ENCODE data around the gene ADAMTS19.
"Not testable (repeated sequence)": the region's sequence is repeated elsewhere in the genome, so short reads cannot be mapped to it uniquely, and the experiment has no call there.

The ADAMTS19 gene

DNA sequence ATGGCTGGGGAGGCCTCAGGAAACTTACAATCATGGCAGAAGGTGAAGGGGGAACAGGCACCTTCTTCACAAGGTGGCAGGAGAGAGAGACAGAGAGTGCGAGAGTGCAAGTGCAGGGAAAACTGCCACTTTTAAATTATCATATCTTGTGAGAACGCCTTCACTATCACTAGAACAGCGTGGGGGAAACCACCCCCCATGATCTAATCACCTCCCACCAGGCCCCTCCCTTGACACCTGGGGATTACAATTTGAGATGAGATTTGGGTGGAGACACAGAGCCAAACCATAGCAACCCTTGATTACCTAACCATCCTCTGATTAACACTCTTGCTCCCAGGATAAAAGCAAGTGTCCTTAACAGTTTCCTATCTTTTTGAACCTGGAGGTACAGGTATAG is 21.1 kb downstream of the ADAMTS19 start:
- no peak for DNase-seq

- no peak for DNase-seq
Observed at GRCh38 chr5:129496421-129496820, 36.3 kb downstream of the ADAMTS19 start.

- no peak for DNase-seq
Observed at GRCh38 chr5:129496864-129497595, 36.9 kb downstream of the ADAMTS19 start.

DNA sequence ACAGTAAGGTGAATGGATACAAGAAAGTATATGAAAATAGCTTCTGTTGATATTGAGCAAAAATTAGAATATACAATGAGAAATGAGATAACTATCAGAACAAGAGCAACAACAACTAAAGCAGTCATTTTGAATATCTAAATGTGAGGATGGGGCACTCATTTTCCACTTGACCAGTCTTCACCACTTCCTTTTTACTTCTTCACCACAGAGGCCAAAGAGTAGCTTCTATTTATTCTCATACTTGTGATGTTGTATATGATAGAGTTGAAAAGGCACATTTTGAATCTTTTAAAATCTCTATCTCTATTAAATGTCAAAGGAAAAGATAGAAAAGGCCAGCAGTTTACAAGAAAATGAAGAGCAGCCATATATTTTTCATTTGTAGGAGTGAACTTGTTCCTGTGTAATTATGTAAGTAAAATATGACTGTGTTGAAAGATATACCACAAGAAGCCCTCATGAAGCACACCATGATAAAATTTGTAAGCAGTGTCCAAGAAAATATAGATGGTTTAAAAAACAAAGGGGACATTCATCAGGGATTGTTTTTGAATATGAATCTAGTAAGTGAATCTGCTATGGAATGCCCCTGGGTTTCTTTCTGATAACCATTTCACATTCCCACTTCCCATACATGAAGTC is 39.2 kb downstream of the ADAMTS19 start:
- DNase-seq: no peak

DNA sequence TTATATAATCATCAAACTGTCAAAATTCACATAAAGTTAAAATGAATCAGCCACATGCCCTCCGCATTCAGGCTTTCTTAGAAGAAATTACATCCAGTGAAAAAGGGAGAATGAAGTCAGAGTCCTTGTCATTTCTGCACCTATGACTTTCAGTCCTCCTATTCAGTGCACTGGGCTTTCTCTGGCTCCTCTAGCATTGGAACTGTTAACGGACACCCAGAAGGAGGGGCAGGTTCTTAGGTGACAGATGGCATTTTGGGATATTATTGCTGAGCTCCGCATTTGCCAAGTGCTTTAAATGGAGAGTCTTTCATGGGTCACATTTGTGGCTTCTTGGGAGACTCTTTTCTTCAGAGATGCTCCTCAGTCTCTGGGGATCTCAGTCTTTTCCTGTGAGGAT is 40.0 kb downstream of the ADAMTS19 start:
- no peak for DNase-seq

DNA sequence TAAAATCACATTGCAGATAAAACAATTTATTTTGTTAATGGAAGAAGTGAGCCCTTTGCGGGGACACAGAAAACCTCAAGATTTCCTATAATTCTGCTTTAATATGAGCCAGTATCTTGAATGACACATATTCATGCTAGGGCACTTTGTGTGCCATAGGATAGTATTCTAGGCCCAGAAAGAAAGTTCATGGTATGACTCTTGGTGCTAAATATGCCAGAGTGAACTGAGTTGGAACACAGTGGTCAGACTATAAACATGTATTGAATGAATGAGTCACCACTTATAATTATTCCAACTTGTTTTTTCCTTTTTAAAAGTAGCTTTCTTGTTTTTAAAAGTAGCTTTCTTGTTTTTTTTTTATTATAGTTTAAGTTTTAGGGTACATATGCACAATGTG is 46.0 kb downstream of the ADAMTS19 start:
- no peak for DNase-seq

GRCh38 chr5:129506950-129507349 is 46.9 kb downstream of the ADAMTS19 start:
- no peak for DNase-seq

DNA sequence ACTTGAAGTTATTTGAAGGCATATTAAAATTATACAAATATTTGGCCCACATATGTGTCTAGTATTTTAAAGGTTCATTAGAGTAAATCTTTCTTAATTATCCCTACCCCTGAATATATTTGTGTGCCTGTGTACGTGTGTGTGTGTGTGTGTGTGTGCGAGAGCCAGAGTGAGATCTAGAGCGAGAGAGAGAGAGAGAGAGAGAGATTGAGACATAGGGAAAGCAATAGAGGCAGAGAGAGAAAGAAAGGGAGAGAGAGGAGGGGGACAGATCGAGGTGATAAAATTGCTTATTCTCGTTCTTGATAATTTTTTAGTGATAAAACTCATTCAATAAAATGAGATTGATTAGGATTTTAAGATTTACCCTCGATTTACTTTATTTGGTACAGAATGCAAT is 47.4 kb downstream of the ADAMTS19 start:
- no peak for DNase-seq

DNA sequence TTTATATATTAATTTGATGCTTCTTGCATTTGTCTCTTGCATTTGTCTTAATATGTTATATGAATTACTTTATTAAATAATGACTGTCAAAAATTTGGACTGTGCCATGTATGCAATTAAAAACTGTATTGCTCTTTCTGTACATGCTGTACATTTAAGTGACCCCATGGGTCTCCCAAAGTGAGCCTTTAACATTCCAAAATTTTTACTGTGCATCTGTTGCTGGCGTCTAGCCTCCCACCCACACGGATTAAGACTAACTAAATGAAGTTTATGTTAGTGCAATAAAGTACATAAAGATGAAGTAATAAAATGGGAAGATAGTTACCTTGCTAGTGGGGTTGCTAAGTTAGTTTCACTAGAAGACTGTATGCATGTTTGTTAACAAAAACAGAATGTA is 48.5 kb downstream of the ADAMTS19 start:
- no peak for DNase-seq

- no peak for DNase-seq
Observed at GRCh38 chr5:129509363-129509975, 49.4 kb downstream of the ADAMTS19 start.

DNA sequence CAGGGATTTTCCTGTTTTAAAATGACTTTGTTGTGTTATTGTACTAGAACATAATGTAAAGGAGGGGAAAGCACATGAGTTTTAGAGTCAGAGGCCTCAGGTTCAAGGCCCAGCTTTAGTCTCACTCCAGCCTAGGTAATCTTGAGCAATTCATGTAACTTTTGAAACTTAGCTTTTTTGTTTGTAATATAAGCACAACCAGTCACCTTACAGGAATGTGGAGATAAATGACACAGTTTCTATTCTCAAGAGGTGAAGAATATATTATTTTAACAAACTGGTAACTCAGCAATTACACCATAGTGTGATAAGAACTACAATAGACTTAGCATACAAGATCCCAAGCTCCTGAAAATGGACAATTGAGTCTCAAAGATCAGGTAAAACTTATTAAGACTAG is 51.2 kb downstream of the ADAMTS19 start:
- no peak for DNase-seq

- no peak for DNase-seq
Observed at GRCh38 chr5:129541051-129541450, 81.0 kb downstream of the ADAMTS19 start.

DNA sequence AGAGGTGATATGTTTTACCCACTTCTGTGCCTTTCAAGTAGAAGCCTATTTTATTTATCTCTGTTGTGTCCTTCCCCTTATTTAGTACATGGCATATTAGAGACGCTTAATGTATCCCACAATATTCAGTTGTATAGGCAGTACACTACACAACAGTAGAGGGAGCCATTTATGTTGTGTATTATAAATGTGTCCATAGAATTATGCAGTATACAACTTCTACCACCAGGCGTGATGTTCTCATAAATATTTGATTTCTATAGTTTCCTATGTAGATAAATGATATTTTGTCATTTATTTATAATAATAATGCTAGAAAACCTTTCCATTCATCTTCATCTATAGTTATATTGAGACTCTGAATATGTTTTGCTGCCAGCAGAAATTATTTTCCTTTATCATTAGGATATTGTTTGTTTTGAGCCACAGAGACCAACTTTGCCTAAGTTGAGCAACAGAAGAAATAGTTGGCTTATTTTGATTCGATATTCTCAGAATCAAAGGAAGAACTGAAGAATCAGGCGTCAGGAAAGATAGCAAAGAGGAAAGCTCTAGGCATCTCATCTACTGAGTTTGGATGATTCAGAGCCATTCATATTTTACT is 81.7 kb downstream of the ADAMTS19 start:
- no peak for DNase-seq

DNA sequence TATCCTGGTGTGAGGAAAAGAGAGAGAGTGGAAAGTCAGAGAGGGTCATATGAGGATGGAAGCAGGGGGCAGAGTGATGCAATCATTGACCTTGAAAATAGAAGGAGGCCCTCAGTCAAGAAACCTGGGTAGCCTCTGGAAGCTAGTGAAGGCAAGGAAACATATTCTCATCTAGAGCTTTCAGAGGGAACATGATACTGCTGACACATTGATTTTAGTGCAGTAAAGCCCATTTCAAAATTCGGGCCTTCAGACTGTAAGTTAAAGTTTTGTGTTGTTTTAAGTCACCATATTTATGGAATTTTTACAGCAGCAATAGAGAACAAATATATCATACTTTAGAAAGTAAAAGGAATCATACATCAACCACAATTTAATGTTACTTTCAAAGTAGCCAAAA is 87.0 kb downstream of the ADAMTS19 start:
- DNase-seq: no peak

DNA sequence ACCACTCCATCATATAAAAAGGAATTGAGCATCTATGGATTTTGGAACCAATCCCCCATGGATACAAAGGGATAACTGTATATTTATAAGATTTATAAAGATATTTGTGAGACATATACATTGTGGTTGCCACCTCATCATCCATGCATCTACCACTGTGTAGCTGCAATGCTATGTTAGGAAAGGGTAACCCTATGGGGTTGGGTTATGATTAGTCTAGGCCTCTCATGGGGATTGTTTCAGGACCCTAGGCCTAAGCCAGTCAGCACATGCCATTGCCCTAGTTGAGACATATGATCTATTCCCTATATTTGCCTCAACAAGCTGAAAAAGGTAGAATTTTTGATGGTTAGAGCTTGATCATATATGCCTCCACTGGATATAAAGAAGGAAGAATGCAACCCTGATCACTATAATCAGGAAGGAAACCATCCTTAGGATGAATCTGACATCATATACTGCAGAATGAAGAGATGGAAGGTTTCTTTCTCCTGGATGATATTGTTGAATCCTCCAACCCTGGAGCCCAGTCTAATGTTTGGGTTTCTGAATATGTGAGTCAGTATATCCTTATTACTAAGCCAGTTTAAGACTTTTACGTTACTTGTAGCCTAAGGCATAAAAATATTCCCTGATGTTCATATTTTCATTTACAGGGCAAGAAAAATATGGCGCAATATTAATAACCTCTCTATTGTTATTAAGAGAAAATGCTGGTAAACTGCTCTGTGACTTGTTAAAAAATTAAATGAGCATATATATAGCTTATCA is 94.2 kb downstream of the ADAMTS19 start:
- no peak for DNase-seq

DNA sequence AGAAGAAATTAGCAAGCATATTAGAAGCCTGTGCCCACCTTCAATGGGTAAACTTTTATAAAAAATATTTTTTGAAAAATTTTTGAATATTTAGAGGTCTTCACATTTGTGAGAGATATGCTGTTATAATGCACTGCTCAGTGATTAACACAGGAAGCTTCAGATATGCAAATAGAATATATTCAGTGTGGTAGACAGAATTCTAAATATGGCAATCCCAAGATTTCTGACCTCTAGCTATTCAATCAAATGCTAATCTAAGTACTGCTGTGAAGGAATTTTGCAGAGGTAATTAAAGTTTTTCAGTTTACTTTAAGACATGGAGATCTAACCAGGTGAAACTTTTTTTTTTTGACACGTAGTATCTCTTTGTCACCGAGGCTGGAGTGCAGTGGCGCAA is 103.5 kb downstream of the ADAMTS19 start:
- DNase-seq: no peak

DNA sequence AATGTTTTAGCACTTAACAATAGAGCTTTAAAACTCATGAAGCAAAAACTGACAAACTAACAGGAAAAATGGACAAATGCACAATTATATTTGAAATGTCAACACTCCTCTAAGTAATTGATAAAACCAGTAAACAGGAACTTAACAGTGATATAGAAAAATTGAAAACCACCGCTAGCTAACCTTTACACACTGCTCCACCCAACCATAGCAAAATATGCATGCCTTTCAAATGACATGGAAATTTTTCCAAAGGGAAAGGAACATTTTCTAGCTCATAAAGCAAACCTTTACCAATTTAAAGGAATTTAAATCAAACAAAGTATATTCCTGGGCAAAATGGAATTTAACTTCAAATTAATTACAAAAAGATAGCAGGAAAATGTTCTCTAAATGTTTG is 109.2 kb downstream of the ADAMTS19 start:
- DNase-seq: no peak

DNA sequence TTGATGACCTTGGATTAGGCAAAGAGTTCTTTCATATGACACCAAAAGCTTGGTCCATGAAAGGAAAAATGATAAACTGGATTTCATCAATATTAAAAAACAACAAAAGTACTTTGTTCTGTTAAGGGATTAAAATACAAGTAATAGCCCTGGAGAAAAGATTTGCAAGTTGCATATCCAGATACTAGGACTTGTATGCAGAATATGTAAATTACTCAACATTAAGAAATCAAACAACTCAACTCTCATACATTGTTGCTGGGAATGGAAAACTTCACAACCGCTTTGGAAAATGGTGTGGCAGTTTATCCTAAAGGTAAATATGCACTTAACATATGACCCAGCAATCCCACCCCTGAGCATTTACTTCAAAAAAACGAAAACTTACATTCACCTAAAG is 112.0 kb downstream of the ADAMTS19 start:
- no peak for DNase-seq

GRCh38 chr5:129584496-129584895 is 124.4 kb downstream of the ADAMTS19 start:
- DNase-seq: not testable (repeated sequence)

DNA sequence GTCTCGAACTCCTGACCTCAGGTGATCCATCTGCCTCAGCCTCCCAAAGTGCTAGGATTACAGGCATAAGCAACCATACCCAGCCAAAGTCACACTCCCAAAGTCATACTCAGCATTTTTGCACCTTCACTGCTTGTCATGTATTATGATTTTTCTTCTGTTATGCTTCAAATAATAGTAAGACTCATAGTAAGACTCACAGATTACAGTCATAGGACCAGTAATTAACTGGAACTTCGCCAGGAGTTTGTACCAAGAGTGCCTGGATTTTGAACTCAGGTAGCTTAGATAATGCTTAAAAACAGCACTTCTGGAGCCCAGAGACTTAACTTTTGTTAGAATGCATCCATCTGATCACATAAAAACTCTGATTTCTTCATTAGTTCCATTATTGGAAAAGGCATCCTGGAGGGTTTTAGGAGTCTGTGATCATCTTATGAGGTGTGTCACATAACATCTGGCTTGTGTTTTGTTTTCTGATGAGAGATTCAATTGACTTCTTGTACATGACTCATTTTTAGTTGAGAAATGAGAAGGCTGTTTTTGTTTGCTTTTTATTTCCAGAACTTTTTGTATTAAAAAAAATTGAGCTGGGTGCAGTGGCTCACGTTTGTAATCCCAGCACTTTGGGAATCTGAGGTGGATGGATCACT is 131.5 kb downstream of the ADAMTS19 start:
- DNase-seq: no peak

- DNase-seq: no peak
Observed at GRCh38 chr5:129593525-129593924, 133.4 kb downstream of the ADAMTS19 start.

- no peak for DNase-seq
Observed at GRCh38 chr5:129601576-129601975, 141.5 kb downstream of the ADAMTS19 start.

DNA sequence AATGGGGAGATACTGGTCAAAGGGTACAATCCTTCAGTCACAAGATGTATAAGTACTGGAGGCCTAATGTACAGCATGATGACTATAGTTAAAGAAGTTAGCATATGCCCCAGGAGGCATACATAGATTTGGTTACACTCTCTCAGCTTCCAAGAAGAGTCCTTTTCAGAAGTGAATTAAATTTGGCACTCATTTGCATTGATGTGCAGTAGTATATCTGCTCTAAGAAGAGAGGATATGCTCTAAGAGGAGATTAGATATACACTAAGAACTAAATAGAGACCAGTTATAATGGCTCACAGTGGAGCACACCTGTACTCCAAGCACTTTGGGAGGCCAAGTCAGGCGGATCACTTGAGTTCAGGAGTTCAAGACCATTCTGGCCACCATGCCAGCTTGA is 148.3 kb downstream of the ADAMTS19 start:
- no peak for DNase-seq
